Measurements from ENCODE around the gene RPL28. TPM values are rescaled to one million over a fixed set of nuclear protein-coding genes. Genes with fewer than 3 reads are reported as not detected.
"Not testable (repeated sequence)": the region's sequence is repeated elsewhere in the genome, so short reads cannot be mapped to it uniquely, and the experiment has no call there.

RPL28 gene
- total RNA-seq, 1 donor from 2014 or later: 2,509 TPM

- DNase-seq (ENCODE audit: low spot score): no peak
Measured at GRCh38 chr19:55391702-55392615, 6.2 kb downstream of the RPL28 start.

- DNase-seq (ENCODE audit: low spot score): no peak
Measured at GRCh38 chr19:55392820-55393761, 7.4 kb downstream of the RPL28 start.

DNA sequence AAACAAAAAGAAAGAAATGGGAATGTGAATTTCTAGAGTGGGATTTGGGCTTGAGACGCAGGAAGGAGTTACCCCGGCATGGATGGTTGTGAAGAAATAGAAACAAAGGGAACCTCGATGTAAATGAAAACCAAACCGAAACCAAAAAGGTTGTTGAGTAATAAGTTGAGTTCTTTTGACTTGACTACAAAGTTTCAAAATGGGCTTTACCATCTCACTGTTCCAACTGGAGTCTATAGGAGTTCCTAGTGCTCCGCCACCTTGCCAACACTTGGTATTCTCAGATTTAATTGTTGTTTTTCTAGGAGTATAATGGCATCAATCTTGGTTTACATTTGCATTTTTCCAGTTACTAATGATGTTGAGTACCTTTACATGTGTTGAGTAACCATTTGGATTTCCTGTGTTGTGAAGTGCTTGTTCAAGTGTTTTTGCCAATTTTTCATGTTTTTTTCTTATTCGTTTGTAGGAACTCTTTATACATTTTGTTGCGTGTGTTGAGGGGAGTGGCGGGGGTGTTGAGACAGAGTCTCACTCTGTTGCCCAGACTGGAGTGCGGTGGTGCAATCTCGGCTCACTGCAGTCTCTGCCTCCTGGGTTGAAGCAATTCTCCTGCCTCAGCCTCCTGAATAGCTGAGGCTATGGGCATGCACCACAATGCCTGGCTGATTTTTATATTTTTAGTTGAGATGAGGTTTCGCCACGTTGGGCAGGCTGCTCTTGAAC, 12.6 kb downstream of the RPL28 start:
- no peak for DNase-seq (ENCODE audit: low spot score)

DNA sequence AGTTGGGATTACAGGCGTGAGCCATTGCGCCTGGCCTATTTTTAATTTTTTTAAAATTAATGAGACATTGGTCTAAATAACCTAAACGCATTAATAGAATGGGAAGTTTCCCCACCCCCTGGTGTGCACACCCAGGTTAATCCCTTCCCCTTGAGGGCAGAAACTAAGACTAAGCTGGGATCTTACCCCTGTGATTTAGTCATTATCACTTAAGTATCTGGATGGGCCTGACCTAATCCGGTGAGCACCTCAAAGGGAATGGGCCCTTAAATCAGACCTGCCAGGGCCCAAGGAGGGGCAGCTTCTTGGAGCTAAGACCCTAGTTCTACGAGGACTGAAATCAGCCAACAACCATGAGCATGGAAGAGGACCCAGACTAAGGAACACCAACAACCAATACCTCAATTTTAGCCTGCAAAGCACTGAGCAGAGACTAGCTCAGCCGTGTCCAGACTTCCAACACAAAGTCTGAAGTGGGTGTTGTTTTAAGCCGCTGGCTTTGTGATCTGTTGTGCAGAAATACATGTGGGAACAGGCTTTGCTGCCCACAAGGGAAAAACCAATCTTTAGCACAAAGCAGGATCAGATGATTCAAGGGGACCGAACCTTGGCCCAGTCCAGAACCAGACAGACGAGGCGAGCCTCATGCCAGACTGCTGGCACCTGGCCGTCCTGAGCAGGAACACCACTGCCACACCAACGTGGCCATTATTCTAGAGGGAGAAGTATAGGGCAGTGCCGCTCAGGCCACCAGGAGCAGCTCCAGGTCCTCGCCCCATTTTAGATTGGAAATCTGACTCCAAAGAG, 14.8 kb downstream of the RPL28 start:
- peak; percentile 81 for DNase-seq (ENCODE audit: low spot score)

DNA sequence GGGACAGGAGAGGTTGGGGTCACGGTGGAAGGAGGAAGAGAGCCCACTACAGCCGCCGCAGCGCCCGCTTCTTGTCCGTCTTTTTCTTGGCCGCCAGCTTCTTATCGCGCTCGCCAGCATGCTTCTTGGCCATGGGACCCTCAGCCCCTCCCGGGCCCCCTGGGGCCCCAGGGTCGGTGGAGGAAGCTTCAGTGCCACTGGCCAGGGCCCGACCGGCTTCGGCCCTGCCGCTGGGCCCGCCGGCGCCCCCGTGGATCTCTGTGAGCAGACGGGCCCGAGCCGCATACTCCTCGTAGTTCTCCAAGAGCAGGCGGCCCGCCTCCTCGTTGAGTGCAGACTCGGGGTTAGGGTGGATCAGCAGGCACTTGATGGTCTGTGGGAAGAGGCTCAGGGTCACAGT, 15.7 kb downstream of the RPL28 start:
- not testable (repeated sequence) for DNase-seq (ENCODE audit: low spot score)

DNA sequence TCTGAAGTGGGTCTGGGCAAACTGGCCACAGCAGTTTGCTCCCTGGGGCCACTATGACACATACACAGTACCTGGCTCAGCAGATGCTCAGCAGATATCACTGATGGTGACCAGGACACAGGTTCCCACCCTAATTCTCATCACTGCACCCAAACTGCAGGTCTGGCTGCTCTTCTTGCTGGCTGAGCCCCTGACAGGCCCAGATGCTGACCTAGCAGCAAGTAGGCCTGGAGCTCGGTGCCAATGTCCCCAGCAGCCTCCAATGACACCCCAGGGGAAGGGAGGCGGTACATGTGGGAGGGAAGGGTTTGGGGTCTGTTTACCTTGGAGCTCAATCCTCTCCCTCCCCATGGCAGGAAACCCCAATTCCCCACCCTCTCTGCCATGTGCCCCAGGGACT, 16.8 kb downstream of the RPL28 start:
- no peak for DNase-seq (ENCODE audit: low spot score)

DNA sequence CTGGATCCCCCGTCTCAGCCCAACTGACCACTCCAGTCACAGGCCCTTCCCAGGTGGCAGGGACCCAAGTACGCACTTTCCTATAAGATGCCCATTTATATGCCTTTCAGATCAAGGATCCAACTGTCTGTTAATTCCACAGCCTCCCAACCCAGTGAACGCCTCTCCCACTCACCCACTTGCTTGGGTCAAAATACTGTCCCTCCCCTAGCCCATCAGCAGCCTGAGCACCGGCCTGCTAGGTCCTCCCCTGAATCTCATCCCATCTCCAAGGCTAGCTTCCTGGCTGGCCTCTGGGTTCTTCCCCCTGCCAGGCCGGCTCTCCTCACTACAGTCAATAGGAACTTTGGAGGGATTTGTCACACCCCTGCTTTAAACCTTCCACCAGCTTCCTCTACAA, 19.9 kb downstream of the RPL28 start:
- DNase-seq (ENCODE audit: low spot score): no peak

- DNase-seq (ENCODE audit: low spot score): no peak
Measured at GRCh38 chr19:55406091-55406825, 20.5 kb downstream of the RPL28 start.

DNA sequence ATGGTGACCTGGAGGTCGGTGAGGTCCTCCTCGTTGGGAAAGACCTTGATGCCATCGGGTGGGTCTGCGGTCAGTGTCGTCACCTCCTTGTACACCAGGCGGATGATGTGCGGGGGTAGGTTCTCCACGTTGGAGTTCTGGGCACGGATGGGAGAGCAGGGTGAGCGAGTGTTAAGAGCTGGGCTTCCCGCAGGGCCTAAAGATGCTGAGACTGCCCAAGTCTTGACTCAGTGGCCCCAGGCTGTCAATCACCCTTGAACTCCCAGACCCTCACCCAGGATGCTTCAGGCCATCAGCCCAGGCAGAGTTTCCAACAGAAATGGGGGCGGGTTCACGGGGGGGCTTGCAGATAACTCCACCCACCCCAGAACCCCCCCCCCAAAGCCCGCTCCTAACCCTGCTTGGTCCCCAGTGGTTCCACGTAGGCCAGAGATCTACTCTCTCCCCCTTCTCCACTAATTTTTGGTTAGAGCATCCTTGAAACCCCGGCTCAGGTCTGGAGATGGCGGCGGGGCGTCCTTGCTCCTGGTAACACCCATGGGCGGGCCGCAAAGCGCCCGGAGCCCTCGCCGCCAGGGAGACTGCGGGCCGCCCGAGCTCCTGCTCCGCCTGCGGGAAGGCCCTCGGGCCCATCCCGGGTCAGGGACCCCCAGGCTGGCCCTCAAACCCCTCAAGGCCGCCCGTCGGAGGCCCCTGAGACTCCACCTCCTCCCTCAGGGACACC, 21.3 kb downstream of the RPL28 start:
- no peak for DNase-seq (ENCODE audit: low spot score)

DNA sequence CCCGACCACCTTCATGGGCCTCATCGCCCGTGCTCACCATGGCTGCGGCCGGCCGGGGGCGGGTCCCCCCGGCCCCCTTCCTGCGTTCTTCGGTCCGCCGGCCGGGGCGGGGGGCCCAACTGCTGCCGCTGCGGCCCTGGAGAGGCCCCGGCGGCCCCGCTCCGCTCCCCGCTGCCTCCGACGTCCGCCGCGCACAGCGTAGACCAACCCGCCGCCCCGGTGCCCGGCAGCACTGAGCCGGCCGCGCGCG, 21.7 kb downstream of the RPL28 start, which contains the start of gene UBE2S:
TSS of gene UBE2S (minus strand) at position 239 of the 250 bp plus-strand sequence. CDS start at position 40, 199 bp downstream.
- not testable (repeated sequence) for DNase-seq (ENCODE audit: low spot score)

- peak; percentile 98 for DNase-seq (ENCODE audit: low spot score)
Measured at GRCh38 chr19:55407800-55408532, 22.2 kb downstream of the RPL28 start.

DNA sequence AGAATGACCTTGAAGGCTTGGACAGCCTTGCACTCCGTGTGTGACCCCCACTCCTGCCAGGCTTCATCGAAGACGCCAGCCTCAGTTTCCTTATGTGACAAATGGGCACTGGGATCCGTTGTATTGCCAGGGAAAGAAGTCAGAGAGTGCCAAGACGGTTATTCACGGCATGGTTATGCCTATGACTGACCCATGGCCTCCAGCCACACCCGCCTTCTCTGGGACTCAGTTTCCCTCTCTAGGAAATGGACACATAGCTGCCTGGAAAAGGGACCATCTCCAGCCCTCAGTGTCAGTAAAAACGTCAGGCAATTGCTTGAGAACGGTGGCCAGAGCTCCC, 22.8 kb downstream of the RPL28 start:
- no peak for DNase-seq (ENCODE audit: low spot score)

DNA sequence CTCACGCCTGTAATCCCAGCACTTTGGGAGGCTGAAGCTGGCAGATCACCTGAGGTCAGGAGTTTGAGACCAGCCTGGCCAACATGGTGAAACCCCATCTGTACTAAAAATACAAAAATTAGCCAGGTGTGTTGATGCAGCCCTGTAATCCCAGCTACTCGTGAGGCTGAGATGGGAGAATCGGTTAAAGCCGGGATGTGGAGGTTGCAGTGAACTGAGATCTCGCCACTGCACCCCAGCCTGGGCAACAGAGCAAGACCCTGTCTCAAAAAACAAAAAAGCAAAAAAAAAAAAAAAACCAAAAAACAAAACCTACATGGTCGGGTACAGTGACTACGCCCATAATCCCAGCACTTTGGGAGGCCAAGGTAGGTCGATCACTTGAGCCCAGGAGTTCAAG, 23.4 kb downstream of the RPL28 start:
- DNase-seq (ENCODE audit: low spot score): not testable (repeated sequence)

- no peak for DNase-seq (ENCODE audit: low spot score)
Measured at GRCh38 chr19:55410168-55410567, 24.4 kb downstream of the RPL28 start.

- DNase-seq (ENCODE audit: low spot score): peak; percentile 62
Measured at GRCh38 chr19:55418185-55418584, 32.5 kb downstream of the RPL28 start.

GRCh38 chr19:55419103-55419502, 33.4 kb downstream of the RPL28 start:
- no peak for DNase-seq (ENCODE audit: low spot score)

GRCh38 chr19:55419624-55420236, 34.0 kb downstream of the RPL28 start:
- DNase-seq (ENCODE audit: low spot score): no peak

DNA sequence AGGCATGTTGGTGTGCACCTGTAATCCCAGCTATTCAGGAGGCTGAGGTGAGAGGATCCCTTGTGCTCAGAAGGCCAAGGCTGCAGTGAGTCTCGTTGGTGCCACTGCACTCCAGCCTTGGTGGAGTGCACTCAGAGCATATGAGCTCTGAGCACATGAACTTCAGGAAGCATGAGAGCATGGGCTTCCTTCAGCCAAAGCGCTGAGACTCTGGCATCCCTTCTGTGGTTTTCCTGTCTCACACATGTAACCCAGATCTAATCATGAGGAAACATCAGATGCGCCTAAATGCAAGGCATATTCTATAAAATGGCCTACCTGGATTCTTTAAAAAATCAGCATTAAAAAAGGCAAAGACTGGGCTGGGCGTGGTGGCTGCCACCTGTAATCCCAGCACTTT, 35.5 kb downstream of the RPL28 start:
- DNase-seq (ENCODE audit: low spot score): not testable (repeated sequence)
